ENCODE data around the gene SLC37A1. TPM values are rescaled to one million over a fixed set of nuclear protein-coding genes. Genes with fewer than 3 reads are reported as not detected.

SLC37A1 gene
- total RNA-seq, 1 experiment from 2014 or later = 15.0 TPM

- intact Hi-C loops (cut with micrococcal nuclease) = loop anchor here (10.0 kb wide), 2 partner anchors 147 to 377 kb away; no protein-coding TSS in a partner anchor
- H3K79me2 ChIP-seq (ENCODE audit: insufficient read depth, low read length) = no peaks in the 10 kb centered on the region
These were observed 18.1 kb downstream of the SLC37A1 start for GRCh38 chr21:42531771-42532170.

More at GRCh38 chr21:42531771-42532170, 18.1 kb downstream of the SLC37A1 start:
- no peak for ATAC-seq
- no peak overlapping the region for H2AFZ ChIP-seq (ENCODE audit: low read depth, low read length, poor library complexity, severe bottlenecking)
- no peak overlapping the region for H3K4me2 ChIP-seq (ENCODE audit: low read length)
- H3K4me3 ChIP-seq (replicated peaks in 1 of 2; ENCODE audit: low read depth in 1 of 2, low read length in 2 of 2) = no peak overlapping the region
- POLR2A ChIA-PET = interaction anchor here (0.6 kb wide), 1 partner anchor 64 kb away, joined by 3 read pairs; no protein-coding TSS in a partner anchor
- no peaks in the 10 kb centered on the region for H3K4me1 ChIP-seq (ENCODE audit: control insufficient read depth in 1 of 2, insufficient read depth in 2 of 2, low read length in 2 of 2)
- no TSS peak for BruUV-seq (replicated peaks)
- no peak overlapping the region for H3K27ac ChIP-seq (ENCODE audit: low read depth, low read length)
- no peaks in the 10 kb centered on the region for H3K27me3 ChIP-seq (ENCODE audit: insufficient read depth, low read length)
- DNase-seq (ENCODE audit: low read depth, low spot score) = no peak
- no peaks in the 10 kb centered on the region for H4K20me1 ChIP-seq (ENCODE audit: insufficient read depth)
- RAD21 ChIA-PET (ENCODE audit: low non-redundant PET in 1 of 2, low total read pairs in 2 of 2, uncharacterized antibody in 2 of 2, unreplicated experiment in 2 of 2) = no interaction called here
- no peak for TF ChIP-seq ZNF274 (IDR thresholded peaks at IDR 0.05; ENCODE audit: low read depth, low read length)
- TF ChIP-seq JUND (IDR thresholded peaks at IDR 0.05) = no peak
- TF ChIP-seq ZBTB33 (IDR thresholded peaks at IDR 0.05; ENCODE audit: extremely low read depth, insufficient replicate concordance, low read length) = no peak
- TF ChIP-seq ATF3 (IDR thresholded peaks at IDR 0.05) = no peak
- no peak for TF ChIP-seq SP1 (IDR thresholded peaks at IDR 0.05; ENCODE audit: low read depth)
- TF ChIP-seq EZH2phosphoT487 (IDR thresholded peaks at IDR 0.05; ENCODE audit: borderline replicate concordance) = no peak
- no peak for TF ChIP-seq ELF1 (IDR thresholded peaks at IDR 0.05; ENCODE audit: borderline replicate concordance, low read depth)
- TF ChIP-seq YY1 (IDR thresholded peaks at IDR 0.05; ENCODE audit: extremely low read depth, insufficient replicate concordance, low read depth, low read length) = no peak
- no peak for TF ChIP-seq EZH2 (IDR thresholded peaks at IDR 0.05)
- no peak for TF ChIP-seq SRF (IDR thresholded peaks at IDR 0.05; ENCODE audit: low read depth)
- TF ChIP-seq CBX3 (IDR thresholded peaks at IDR 0.05; ENCODE audit: low read depth) = no peak
- TF ChIP-seq EGR1 (IDR thresholded peaks at IDR 0.05; ENCODE audit: low read depth) = no peak
- no peak for TF ChIP-seq TCF7L2 (IDR thresholded peaks at IDR 0.05; ENCODE audit: borderline replicate concordance, extremely low read depth, insufficient read depth, insufficient read length)
- TF ChIP-seq CEBPB (IDR thresholded peaks at IDR 0.05; ENCODE audit: low read depth) = no peak
- no peak for TF ChIP-seq MAX (IDR thresholded peaks at IDR 0.05)
- no peak for TF ChIP-seq RAD21 (IDR thresholded peaks at IDR 0.05; ENCODE audit: low read depth)
- TF ChIP-seq FOSL1 (IDR thresholded peaks at IDR 0.05; ENCODE audit: low read depth) = no peak
- no peak for TF ChIP-seq CTCF (IDR thresholded peaks at IDR 0.05 in 2 of 3, conservative IDR thresholded peaks at IDR 0.05 in 1 of 3; ENCODE audit: borderline replicate concordance in 1 of 3, insufficient read depth in 1 of 3, low read depth in 2 of 3, low read length in 2 of 3)
- no peak for TF ChIP-seq POLR2AphosphoS5 (IDR thresholded peaks at IDR 0.05; ENCODE audit: low read depth, low read length)
- no peak for TF ChIP-seq REST (IDR thresholded peaks at IDR 0.05; ENCODE audit: low read depth)
- no peak overlapping the region for H3K9ac ChIP-seq (ENCODE audit: low read length)
- no peaks in the 10 kb centered on the region for H3K9me3 ChIP-seq (ENCODE audit: control insufficient read depth in 1 of 2, insufficient read depth in 1 of 2, low read depth in 1 of 2, low read length in 2 of 2)
- CTCF ChIA-PET = no interaction called here
- H3K36me3 ChIP-seq (ENCODE audit: control insufficient read depth in 1 of 2, insufficient read depth in 2 of 2, low read length in 2 of 2) = 0 out of 4 replicates have a peak, but pooled peaks cover 0 to 6% of the 10 kb centered on the region in 2 experiments
- no peaks in the 10 kb centered on the region for H3K9me2 ChIP-seq (ENCODE audit: insufficient read depth)

All from HCT116 (cell line).